Hepatic stellate cell (primary cell): ENCODE results near the gene PRODH.
"Not testable (repeated sequence)": the region's sequence is repeated elsewhere in the genome, so short reads cannot be mapped to it uniquely, and the experiment has no call there.

ENCODE experiments used
- DNase-seq: peaks from one replicate; pipeline ENCODE4 v3.0.0; 2011; ENCODE audit warnings: low spot score

The PRODH gene

DNA sequence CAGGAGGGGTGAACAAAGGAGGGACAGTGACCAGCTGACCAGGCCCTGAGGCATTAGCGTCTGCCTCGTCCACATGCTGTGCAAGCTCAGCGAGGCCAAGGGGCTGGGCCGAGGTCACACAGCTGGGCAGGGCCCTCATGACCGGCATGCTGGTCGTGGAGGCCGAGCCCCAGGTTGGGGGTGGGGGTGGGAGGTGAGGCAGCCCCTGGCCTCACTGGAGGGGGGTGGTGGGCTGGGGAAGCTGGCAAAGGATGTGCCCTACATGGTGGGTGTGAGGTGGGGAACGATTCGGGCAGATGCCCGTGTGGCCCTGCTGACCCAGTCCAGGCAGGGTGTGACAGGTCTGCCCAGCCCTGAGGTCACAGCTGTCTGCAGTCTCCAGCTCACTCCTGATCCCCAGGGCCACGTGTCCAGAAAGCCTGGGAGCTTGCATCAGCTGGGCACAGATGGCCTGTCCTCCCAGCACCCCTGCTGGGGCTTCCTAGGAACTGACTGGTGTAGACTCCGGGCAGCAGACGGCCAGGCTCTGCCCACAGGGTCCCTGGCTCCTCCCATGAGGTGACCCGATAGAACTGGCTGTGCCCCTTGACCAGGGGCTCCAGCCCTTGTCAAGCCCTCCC is 31.4 kb upstream of the PRODH start:
- DNase-seq = not testable (repeated sequence)

DNA sequence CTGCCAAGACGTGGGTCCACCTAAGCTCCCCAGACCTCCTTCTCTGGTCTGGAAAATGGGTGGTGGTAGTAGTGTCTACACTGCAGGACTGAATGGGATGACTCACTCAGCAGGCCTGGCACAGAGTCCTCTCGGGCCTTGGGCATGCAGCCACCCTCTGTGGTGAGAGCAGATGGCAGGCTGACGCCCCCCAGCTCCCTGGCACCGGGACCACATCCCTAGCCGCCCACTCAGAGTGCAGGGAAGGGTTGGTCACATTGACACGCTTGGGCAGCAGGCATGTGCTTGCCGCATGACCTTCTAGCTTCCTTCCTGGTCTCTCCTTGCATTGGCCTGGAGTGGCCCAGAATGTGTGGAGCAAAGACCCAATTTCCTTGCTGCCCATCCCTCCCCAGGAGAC is 30.7 kb upstream of the PRODH start:
- DNase-seq = no peak

DNA sequence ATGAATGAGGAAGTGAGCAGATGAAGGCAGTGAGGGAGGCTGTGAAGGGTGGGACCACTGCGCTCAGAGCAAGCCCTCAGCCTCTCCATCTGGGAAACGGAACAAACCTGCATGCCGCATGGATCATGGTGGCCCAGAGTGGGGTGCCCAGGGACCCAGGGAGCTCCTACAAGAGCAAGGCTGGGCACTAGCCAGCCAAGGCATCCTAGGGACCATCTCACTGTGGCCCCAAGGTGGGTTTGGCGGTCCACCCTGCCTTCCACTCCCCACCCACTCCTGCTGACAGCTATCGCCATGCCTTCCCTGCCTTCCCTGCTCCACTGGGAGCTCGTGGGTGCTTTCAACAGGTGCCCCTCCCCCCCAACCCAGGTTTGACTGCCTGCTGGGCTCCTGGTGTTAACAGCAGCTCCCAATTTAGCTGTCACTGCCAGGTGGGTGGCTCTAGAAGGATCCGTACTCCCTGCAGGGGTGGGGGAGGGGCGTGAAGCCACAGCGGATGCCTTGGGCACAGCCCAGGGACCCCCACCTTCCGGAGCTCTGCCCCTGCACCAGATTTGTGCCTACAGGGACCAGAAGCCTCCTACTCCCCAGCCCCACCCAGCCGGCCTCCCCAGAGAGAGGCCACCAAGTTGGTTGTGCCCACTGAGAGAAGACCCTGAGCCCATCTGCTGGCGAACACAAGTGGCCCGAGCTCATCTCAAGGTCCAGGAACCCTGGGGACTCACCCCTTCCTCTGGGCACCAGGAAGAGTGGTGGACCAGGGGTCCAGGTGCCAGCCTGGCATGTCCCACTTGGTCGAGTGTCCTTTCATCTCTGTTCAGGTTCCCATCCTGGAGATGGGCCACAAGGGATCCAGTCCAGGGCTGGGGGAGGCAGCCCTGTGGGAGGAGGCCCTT is 29.7 kb upstream of the PRODH start:
- DNase-seq = no peak

DNA sequence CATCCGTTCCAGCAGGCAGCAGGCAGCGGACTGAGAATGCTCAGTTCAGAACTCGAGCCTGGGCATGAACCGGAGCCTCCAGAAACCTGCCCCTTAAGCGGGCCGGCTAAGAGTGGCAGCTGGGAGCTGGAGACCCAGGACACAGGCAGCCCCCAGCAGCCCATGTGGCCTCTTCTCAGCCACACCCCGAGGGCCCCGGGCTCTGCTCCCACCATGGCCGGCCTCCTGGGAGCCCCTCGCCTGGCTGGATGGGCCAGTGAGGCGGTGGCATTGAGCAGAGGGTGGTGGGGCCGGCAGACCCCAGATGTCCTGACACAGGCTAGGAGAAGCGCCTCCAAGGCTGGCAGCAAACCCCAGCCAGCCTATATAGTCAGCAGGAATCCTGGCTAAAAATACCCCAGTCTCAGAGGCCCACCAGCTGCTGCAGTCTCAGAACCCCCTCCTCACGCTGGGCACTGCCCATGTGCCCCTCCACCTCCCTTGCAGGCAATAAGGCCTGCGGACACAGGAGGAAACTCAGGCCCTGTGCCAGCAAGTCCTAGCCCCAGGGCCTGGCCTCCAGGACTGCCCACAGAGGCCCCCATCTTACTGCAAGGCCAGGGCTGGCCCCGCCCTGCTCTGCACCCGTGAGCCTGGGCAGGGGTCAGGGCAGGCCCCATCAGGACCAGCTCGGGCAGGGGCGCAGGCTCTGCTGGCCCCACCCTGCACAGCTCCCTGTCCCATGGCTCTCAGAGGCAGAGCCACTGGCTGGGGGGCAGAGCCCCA is 28.6 kb upstream of the PRODH start:
- not testable (repeated sequence) for DNase-seq

DNA sequence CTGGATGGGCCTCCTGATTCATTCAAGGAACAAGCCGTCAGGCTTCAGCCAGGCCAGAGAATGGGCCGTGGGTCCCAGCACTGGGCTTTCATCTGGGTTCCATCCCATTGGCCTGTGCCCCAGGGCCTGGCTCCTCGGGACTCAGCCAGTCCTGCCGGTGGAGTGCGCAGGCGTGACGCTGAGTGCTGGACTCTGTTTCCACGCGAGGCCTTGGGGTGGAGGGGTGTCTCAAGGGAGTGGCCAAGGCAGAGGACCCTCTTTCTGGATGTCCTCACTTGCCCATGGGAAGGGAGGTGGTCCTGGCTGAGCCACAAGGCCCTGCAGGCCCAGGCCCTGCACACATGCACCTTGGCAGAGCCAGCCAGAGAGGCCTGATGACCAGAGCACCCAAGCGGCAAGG is 28.0 kb upstream of the PRODH start:
- not testable (repeated sequence) for DNase-seq

DNA sequence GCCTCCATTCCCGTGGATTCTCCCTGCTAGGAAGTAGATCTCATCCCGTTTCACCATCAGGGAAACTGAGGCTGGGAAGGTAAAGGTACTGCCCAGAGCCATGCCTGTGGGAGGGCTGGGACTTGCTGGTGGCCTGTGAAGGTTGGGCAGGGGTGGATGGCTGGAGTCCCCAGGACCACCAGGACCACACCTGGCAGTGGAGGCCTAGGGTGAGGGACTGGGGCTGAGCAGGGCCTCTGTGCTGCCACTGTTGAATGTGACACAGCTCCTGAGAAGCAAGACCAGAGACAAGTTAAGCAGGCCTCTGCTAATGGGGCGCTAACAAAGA is 26.2 kb upstream of the PRODH start:
- DNase-seq = no peak

DNA sequence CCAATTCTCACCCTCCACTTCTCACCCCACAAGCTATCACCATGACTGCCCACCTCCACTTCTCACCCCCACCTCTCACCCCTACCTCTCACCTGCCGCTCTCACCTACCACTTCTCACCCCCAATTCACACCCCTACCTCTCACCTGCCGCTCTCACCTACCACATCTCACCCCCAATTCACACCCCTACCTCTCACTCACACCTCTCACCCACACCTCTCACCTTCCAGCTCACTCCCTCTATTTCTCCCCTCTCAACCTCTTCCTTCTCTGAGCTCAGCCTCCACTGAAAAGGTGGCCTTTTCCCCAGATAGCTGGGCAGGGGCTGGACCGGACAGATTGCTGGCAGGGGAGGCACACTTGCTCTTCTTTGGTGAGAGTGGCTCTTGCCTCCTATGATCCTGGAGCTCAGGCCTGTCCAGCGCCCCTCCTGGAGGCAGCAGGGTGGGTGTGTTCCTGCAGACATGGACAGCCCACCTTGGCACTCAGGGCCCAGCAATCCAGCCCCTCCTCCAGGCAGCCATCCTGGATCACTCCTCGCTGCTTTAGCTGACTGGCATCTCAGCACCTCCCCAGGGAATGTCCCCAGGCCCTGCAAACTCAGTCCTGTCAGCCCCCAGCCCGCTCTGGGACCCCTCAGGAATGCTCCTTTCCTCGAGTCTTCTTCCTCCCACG is 25.7 kb upstream of the PRODH start:
- not testable (repeated sequence) for DNase-seq

DNA sequence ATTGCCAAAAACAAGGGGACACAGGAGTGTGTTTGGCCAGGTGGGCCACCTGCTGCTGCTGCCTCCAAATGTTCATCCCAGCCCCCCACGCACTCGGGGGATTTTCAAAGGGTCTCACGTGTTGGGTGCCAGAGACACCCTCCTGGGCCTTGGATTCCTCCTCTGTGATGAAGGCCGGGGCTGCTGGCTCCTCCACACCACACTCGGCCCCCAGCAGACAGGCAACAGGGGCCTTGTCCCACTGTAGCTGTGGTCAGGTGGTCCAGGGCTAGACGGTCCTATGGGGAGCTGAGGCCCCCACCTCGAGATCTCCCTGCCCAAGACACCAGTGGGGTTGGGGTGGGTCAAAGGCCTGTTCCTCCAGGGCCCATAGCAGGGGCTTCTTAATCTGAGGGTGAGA is 25.1 kb upstream of the PRODH start:
- DNase-seq = not testable (repeated sequence)

DNA sequence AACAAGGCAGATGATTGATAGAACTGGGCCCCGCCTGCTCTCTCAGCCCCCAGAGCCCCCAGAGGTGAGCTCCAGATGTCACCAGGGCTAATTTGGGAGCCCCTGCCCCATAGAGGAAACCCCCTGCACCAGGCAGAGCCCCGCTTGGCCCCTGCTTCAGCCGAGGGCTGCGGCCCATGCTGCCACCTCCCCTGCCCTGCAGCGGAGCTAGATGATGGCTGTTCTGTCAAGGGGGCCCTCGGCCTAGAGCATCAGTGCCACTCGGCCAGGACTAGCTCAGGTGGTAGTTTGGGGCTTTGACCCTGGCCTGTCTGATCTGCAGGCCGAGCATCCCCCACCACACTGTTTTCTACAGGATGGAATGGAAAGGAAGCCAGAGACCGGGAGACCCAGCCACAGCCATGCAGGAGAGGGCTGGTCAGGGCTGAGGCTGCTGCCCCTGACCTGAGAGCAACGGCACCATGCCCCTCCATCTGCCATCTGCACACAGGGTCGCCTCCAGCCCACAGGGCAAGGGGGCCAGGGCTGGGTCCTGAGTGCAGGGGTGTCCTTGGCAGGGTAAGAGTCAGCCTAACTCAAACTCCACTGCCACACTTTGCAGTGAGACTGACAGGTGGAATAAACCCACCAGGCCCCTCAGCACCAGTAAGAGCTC is 24.2 kb upstream of the PRODH start:
- DNase-seq = not testable (repeated sequence)

DNA sequence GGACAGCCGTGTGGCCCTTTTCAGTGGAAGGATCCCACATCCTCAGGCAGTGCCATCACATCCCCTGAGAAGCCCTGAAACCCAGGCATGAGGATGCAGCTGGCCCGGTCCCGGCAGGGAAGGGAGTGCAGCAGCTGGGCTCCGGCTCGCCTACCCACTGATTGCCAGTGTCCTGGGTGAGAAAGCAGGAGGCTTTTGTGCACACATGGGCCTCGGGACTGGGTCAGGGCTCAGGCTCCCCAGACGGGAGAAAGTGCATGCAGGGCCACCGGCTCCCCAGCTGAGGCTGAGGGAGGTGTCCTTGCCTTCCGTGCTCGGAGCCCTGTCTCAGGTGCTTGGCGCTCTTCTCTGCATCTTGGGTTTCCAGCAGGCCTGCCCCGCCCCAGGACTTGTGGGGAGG is 23.6 kb upstream of the PRODH start:
- not testable (repeated sequence) for DNase-seq

DNA sequence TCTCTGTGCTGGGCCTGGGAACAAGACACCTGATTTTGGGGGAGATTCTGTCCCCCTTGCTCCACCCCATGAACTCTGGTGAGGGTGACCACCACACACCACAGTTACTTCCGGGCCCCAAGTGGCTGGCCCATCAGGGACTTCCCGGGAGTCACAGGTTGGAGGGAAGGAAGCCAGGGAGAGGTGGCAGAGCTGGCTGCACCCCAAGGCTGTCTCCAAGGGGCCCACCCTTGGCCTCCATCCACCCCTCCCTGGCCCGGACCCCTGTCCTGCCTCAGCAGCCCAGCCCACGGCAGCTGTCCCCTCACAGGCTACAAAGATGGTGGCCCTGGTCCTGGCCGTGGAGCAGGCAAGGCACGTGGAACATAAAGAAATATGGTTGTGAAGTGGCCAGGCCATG is 23.2 kb upstream of the PRODH start:
- DNase-seq = not testable (repeated sequence)

DNA sequence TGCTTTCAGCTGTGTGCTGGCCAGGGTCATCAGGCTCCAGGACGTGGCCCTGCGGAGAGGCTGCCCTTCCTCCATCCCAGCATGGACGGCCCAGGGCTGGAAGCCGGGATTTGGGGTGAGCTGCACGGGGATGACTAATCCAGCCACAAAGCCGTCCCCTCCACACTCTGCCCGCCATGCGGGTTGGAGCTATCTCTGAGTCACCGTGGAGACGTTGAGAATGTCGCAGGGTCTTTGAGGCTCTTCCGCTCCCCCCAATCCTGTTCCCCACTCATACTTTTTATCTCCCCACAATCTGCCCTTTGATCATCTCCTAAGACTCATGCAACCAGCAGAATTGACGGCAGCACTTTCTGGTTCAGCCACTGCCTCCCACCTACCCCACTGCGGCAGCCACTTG is 22.6 kb upstream of the PRODH start:
- peak; percentile 43 for DNase-seq

DNA sequence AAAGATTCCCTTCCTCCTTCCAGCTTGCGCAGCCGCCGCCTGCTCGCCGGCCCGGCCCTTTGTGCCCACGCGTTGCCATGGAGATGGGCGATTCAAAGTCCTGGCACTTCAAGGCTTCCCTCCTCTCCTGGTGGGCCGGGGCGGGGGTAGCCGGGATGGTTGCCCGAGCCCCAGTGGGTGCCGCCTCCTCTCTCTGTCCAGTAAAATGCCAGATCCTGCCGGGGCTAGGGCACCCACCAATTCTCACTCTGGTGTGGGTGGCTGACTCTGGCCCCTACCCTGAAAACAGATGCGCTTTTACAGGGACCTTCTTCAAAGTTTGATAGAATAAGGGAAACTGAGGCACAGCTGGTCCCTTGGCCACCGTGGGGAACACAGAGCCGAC is 22.2 kb upstream of the PRODH start:
- DNase-seq = not testable (repeated sequence)

DNA sequence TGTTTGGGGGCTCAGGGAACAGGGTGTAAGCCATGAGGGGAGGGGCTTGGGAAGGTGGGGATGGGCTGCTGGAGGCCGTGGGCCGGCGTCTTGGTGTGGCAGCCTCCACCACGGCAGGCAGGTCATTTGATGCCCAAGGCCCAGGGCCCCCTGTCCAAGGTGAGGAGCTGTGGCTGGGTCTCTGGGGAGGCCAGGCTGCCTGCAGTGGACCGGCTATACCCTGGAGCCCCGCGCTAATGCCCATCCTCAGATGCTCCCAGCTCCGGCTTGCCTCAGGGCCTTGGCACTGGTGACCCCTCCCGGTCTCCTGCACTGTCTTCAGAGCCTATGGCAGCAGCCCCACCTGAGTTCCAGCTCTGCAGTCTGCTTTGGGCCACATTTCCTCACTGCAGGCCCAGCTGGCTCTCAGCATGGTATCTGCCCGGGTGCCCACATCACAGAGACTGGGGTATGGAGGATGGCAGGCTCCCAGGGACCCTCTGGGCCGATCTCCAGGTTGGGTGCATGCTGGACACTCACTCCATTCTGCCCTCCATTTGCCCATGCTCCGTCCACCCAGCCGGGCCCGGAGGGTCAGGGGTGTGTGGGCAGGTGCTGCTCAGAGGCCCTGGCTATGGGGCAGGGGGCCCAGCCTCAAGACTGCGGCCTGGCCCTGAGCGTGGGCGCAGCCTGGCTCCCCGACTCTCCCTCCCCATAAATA is 21.7 kb upstream of the PRODH start:
- DNase-seq = not testable (repeated sequence)

DNA sequence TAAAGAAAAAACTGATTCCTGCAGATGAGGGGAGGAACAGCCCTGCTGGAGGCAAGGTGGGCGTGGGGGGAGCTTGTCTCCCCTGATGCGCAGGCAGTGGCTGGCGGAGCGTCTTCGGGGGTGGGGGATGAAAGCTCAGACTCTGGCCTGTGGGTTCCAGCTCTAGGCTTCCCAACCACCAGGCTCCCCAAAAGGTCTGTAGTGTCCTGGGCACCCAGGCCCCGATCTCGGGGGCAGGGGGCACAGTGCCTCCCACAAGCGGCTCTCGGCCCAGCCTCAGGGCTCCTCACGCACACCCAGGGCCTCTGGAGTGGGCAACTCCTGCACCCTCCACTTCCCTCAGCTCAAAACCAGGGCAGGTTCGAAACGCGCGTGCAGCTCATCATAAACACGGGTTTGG is 20.9 kb upstream of the PRODH start:
- DNase-seq = not testable (repeated sequence)

DNA sequence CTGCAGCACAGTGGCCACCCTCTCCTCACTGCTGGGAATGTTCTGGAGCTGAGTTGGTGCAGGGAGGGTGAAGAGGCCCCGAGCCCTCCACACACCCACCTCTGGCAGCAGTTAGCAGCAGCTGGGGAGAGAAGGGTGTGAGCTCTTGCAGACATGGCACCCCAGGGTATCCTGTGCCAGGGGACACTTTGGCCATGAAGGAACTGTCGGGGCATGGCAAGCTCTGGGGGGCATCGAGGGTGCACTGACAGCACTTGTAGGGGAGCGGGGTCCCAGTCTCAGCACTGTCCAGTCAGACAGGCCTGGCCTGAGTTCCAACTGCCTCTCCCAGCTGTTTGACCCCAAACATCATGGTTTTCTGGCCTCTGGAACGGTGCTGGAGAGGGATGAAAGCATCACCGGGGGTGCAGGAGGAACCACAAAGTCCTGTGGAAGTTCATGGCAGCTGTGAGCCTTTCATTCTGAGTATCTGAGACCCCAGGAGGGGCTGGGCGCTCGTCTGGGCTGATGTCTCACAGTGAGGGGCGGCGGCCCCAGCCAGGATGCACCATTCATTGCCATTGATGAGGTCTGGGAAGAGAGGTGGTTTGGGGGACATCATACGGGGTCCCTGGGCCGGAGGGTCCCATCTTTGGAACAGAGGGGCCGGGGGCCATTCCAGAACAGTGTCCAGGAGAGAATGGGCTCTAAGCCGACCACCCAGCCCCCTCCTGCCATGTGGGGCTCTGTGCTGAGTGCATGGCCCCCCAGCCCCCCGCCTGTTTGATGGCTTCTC is 20.2 kb upstream of the PRODH start:
- not testable (repeated sequence) for DNase-seq

DNA sequence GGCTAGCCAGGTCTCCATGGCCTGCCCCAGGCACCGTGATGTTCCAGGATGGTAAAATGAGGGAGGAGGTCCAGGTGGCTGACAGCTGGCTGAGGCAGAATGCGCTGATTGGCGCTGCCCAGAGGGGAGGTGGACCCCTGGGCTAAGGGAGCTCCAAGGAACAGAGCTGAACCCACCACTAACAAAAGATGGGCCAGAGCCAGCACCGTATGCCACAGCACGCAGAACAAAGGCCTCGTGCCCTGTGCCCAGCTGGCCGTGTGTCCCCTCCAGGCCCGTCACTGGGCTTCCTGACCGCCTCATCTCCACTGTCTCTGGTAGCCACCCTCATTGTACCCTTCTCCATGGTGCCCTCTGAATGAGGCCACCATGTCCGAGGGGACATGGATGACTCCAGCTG is 19.6 kb upstream of the PRODH start:
- no peak for DNase-seq

DNA sequence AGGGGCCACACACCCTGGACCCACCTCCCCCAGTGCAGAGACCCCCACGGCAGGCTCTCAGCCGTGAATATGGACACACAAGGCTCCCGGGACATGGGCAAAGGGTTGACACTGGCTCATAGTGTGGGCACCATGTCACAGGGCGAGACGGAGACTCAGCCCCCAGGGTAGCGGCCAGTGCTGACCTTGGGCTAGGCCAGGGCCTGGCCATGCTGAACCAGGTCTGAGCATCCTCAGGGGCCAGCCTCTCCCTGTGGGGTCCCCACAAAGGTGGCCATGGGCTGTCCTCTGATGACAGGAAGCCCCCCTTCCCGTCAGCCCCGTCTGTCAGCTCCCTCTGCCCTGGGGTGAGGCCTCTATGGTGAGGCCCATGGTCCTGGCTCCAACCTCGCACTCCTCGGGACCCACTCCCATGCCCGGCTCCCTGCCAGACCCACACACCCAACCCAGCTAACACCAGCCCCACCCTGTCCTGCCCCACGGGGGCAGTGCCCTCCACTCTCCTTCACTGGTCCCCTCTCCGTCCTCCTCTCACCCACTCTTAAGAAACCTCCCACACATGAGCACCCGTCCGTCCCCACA is 19.0 kb upstream of the PRODH start:
- DNase-seq = no peak

DNA sequence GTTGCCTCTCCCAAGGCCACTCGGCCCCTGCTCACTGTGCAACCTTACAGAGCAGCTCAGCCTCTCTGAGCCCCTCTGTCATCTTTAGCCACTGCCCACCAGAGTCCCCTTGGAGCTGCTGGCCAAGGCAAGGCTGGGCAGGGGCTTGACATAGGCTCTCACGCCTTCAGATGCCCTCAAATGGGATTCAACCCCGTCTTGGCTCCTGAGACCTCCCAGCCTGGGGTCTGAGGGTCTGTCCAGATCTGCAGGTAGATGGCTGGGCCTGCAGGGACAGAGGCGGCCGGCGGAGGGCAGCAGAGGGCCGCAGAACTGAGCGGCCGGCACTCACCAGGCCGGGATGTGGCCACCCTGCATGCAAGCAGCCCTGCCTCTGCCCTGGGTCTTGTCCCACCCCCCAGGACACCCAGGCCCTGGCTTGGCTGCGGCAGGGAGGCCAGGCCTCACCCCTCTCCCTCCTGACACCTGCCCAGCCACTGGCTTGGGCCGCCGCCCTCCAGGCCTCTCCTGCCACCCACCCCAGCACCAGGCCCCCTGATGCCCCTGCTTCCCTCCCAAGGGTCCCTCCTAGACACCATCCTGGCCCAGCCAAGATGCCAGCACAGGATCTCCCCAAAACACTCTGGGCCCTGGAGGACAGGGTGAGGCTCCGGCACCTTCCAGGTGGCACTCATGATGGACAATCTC is 18.4 kb upstream of the PRODH start:
- peak; percentile 67 for DNase-seq
